Colonic mucosa (tissue), 4 donors: ENCODE results near the gene LRTM1. TPM values are rescaled to one million over a fixed set of nuclear protein-coding genes. Genes with fewer than 3 reads are reported as not detected.

Experiments
- DNase-seq: peaks from one replicate; pipeline ENCODE4 v3.0.0-alpha.2; 2020
- H3K27ac ChIP-seq: fragments of 200-600 bp; one replicate; pipeline ENCODE4 v1.8.0; 2021
- H3K27me3 ChIP-seq: fragments of 200-600 bp; one replicate; pipeline ENCODE4 v1.8.0; 2021
- H3K36me3 ChIP-seq: fragments of 200-600 bp; one replicate; pipeline ENCODE4 v1.8.0; 2021
- H3K4me1 ChIP-seq: fragments of 200-600 bp; one replicate; pipeline ENCODE4 v1.8.0; 2021; ENCODE audit warnings: mild to moderate bottlenecking
- H3K4me3 ChIP-seq: fragments of 200-600 bp; one replicate; pipeline ENCODE4 v1.8.0; 2021
- H3K9ac ChIP-seq, 2 donors: one replicate each; pipeline ENCODE4 v1.7.0; 2013; ENCODE audit warnings: control low read depth in 2 of 2, low read depth in 2 of 2, low read length in 2 of 2
- H3K9me3 ChIP-seq: fragments of 200-600 bp; one replicate; pipeline ENCODE4 v1.8.0; 2021
- intact Hi-C: fragments of 100-400 bp; cut with DNase I; formaldehyde crosslinking; loops from one replicate; pipeline ENCODE4 v1.14.1; 2022
- total RNA-seq, 2 donors: library from RNA; stranded (reverse); fragmentation: NEBNext Ultra II Directional in 1 of 2; extraction: Animal tissue kit (Norgen Biotek cat#: 25700) in 1 of 2; gene quantifications; one replicate each; pipeline ENCODE4 v1.2.1, GENCODE V29; 2021
- TF ChIP-seq, protein P1 (sequence below): fragments of 200-600 bp; IDR thresholded peaks from one replicate; pipeline ENCODE4 v1.8.0; 2022; ENCODE audit warnings: antibody characterized with exemption, mild to moderate bottlenecking
- donor health status: healthy.
- donor health status: DM: no; HTN: no; CAD: no.
- donor health status: DM: no; HTN: no; CAD: no.

LRTM1 gene
- total RNA-seq, 2 donors from 2014 or later = not detected

- H3K9ac ChIP-seq = no peak overlapping the region
- intact Hi-C loops = no loop called here
- no peaks in the 10 kb centered on the region for H3K4me1 ChIP-seq
- no peak overlapping the region for H3K4me3 ChIP-seq
- TF ChIP-seq, protein P1, sequence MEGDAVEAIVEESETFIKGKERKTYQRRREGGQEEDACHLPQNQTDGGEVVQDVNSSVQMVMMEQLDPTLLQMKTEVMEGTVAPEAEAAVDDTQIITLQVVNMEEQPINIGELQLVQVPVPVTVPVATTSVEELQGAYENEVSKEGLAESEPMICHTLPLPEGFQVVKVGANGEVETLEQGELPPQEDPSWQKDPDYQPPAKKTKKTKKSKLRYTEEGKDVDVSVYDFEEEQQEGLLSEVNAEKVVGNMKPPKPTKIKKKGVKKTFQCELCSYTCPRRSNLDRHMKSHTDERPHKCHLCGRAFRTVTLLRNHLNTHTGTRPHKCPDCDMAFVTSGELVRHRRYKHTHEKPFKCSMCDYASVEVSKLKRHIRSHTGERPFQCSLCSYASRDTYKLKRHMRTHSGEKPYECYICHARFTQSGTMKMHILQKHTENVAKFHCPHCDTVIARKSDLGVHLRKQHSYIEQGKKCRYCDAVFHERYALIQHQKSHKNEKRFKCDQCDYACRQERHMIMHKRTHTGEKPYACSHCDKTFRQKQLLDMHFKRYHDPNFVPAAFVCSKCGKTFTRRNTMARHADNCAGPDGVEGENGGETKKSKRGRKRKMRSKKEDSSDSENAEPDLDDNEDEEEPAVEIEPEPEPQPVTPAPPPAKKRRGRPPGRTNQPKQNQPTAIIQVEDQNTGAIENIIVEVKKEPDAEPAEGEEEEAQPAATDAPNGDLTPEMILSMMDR = no peak
- no peaks in the 10 kb centered on the region for H3K36me3 ChIP-seq
- DNase-seq = no peak
- no peaks in the 10 kb centered on the region for H3K9me3 ChIP-seq
- no peaks in the 10 kb centered on the region for H3K27me3 ChIP-seq
- no peak overlapping the region for H3K27ac ChIP-seq
Observed at GRCh38 chr3:54954521-54954920, 26.7 kb upstream of the LRTM1 start.

DNA sequence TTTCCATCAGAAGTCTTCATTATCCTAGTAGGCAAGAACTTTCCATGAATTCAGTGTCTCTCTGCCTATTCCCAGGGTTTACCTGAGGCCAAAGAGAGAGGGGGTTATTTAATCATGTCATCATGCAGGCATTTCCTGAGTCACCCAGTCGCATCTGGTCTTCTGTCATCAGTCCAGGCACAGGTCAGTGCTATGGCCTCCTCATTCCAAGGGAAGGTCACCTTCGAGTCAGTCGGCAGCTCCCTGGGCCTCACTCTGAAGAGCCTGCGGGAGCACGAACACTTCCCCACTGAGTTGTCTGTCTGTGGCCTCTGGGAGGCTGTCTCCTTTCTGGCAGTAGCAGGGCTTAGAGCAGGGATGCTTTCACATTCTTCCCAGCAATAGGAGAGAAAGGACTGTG is 26.2 kb upstream of the LRTM1 start:
- intact Hi-C loops = no loop called here
- Histone ChIP-seq H3K27me3 (no peaks in the 10 kb centered on the region), H3K36me3 (no peaks in the 10 kb centered on the region), H3K9me3 (no peaks in the 10 kb centered on the region), H3K4me3 (no peak overlapping the region), H3K9ac (no peak overlapping the region), H3K4me1 (no peaks in the 10 kb centered on the region), H3K27ac (no peak overlapping the region)
- TF ChIP-seq, protein P1 = no peak
- DNase-seq = no peak

DNA sequence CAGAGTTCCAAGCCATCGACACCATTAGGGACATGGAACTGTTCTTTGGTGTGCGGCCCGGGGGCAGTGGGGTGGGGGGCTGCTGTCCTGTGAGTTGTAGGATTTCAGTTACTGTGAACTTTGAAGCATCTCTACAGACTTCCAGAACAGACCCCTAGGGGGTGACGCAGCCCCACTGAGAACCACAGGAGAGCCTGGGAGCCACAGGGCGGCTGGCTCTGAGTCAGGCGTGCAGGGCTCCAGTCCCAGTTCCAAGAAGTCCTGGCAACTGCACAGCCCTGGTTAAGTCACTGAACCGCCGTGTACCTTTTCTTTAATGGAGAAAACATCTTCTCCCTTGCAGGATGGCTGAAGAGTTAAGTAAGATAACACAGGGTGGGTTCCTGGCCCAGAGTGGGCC is 23.5 kb upstream of the LRTM1 start:
- H3K27ac ChIP-seq = no peak overlapping the region
- H3K9me3 ChIP-seq = no peaks in the 10 kb centered on the region
- H3K9ac ChIP-seq = no peak overlapping the region
- intact Hi-C loops = no loop called here
- TF ChIP-seq, protein P1 = peak; percentile 34
- H3K27me3 ChIP-seq = no peaks in the 10 kb centered on the region
- peak; percentile 56 for DNase-seq
- no peak overlapping the region for H3K4me3 ChIP-seq
- no peaks in the 10 kb centered on the region for H3K4me1 ChIP-seq
- H3K36me3 ChIP-seq = no peaks in the 10 kb centered on the region

- Histone ChIP-seq H3K36me3 (no peaks in the 10 kb centered on the region), H3K9me3 (no peaks in the 10 kb centered on the region), H3K27ac (no peak overlapping the region), H3K9ac (no peak overlapping the region), H3K4me3 (no peak overlapping the region), H3K27me3 (no peaks in the 10 kb centered on the region), H3K4me1 (no peaks in the 10 kb centered on the region)
- TF ChIP-seq, protein P1 = no peak
- no peak for DNase-seq
- intact Hi-C loops = no loop called here
Observed at GRCh38 chr3:54950391-54951003, 22.6 kb upstream of the LRTM1 start.

GRCh38 chr3:54949491-54950044 is 21.7 kb upstream of the LRTM1 start:
- TF ChIP-seq, protein P1 = no peak
- Histone ChIP-seq H3K27ac (no peak overlapping the region), H3K27me3 (no peaks in the 10 kb centered on the region), H3K36me3 (no peaks in the 10 kb centered on the region), H3K4me1 (no peaks in the 10 kb centered on the region), H3K9ac (no peak overlapping the region), H3K9me3 (no peaks in the 10 kb centered on the region), H3K4me3 (no peak overlapping the region)
- DNase-seq = no peak
- intact Hi-C loops = no loop called here
